GM21737 (cell line): ENCODE measurements around the gene DRD2.

ENCODE experiments used
- ATAC-seq: cut with Tn5 transposase; IDR thresholded peaks from one replicate; pipeline ENCODE4 v1.9.1; 2021; ENCODE audit warnings: mild to moderate bottlenecking, moderate library complexity; ENCODE audit not compliant: unreplicated experiment

DRD2 gene

DNA sequence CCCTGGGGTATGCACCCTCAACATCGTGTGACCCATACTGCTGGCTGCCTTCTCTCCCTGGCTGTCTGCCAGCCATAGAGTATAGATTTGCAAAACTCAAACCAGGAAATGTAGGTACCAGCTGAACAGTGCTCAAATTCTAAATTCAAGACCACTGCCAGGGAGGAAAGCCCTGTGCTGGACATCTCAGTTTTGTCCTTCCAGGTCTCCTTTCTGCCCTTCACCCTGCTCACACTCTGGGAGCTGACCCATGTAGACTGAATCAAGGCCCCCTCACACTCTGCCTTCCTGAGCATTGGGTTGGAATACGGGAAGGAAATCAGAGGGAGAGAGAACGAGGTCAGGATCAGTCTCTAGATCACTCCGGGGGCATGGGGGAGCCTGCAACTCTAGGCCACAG, 12.4 kb upstream of the DRD2 start:
- ATAC-seq: no peak

DNA sequence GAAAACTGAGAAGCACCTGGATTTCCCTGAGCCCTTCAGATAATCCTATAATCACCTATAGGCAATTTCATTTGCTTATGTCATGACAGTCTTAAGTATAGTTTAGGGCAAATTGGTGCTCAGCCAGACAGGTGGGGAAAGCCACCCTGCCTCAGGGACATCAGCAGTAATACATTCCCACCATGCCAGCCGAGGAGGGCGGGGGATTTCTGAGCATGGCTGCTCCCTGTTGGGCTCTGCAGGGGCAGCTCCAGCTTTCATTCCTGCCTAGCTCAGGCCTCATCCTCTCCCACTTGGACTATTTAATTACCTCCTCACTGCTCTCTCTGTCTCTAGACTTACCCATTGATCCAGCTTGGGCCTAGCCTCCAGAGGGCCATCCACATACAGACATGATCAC, 9.0 kb upstream of the DRD2 start:
- no peak for ATAC-seq

DNA sequence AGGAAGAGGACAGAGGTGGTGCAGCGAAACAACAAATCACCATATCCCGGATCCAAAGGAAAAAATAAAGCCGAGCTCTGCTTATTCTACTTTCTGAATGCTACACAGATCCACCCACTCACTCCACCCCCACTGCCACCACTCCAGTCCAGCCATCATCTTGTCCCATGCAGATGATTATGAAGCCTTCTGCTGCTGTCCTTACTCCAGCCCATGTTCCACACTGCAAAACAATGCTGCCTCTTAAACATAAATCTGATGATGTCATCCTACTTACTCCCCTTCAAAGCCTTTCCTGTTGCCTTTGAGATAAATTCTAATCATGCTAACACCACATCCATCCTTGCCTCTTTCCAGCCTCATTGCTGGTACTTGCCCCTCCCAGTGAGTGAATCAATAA, 6.5 kb upstream of the DRD2 start:
- ATAC-seq: no peak

DNA sequence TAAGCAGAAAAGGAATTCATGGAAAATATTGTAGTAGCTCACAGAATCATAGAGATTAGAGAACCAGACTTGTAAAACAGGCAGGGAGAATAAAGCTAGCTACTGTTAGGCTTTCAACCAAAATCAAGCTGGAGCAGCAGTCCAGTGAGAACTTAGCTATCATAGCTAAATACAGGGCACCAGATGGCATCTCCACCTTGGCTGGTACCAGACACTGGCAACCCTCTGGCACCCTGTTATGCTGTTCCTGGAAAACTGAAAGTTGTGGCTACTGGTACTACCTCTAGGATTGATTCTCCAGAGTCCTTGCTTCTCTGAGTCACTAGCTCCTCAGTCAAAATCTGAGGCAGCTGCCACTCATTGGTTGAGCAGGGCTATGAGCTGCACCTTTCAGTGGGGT, 6.0 kb upstream of the DRD2 start:
- no peak for ATAC-seq

DNA sequence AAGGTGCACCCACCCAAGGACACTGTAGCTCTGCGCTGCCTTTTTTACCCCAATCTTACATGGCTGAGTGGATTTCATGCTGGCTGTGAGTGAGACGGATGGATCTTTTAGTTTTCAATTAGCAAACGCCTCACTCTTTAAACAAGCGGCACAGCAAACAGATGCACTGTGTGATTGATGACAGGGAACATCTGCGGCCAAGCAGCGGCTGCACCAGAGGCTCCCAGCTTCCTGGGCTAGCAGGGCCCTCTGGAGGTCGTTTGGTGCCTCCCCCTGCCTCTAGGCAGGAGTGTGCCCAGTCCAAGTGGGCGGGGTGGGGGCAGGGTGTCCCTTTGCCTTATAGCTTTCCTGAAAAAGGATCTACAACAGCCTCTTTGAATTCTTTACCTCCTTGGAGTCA, 2.1 kb upstream of the DRD2 start:
- ATAC-seq: no peak

DNA sequence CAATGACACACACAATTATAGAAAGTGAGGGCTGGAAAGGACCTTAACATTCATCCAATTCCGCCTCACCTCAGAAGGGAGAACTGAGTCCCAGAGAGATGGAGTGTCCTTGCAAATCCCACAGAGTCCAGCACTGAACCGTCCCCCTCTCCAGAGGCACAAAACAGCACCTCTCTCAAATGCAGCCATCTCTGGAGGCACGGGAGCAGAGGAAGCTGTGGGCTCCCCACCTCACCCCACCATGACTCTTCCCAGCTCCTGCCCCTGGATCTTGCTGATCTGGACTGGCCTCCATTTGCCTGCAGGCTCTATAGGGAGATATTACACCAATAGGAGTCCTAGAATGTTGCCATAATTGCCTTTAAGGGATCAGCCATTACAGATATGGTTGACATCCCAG, 1.4 kb upstream of the DRD2 start:
- no peak for ATAC-seq

DNA sequence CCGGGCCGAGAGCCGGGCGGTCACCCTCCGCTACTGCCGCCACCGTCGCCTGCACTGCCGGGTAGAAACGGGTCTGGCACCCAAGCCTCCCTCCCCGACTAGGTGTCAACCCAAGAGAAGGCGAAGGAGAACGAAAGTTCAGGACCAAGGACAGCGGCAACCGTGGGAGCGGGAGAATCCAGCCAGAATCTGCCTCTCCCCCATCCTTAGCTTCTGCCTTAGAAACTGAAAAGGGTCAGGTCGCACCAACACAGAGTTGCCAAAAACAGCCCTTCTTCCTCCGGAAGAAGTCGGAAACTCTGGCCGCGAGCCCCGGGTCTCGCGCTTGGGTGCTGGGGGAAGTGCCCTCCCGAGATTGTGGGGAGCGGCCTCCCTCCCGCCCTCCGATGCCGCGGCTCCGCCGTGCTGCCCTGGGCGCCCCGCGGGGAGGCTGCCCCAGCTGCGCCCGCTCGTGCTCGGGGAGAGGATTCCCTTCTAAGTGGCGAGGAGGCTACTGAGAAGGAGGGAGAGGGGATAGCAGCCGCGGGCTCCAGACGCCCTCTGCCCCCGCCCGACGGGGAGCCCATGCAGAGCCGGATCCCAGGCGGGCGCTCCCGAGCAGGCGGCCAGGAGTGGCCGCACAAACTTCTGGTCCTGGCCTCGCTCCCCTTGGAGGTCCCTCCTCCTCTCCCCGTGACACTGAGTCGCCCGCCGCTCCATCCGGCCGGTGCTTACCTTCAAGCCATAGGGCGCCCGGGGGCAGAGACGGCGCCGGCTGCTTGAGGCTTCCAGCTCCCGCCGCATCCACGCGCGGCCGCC, 637 bp downstream of the DRD2 start:
- no peak for ATAC-seq

DNA sequence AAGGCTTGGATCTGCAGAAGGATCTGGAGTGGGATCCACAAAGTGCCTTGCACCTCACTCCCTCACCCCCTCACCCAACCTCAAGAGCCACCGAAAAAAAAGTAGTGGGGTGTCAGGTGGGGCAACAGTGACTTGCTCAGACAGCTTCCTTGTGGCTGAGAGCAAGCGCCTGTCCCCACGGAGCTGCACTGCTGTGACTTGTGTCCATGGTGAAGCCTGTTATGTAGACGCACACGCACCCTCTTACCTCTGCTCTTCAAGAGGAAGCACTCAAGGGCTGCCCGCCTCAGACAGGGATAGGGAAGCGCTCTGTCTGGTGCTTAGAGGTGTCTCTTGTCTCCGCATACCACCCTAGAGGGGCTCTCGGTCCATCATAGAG, 1.2 kb downstream of the DRD2 start:
- no peak for ATAC-seq

DNA sequence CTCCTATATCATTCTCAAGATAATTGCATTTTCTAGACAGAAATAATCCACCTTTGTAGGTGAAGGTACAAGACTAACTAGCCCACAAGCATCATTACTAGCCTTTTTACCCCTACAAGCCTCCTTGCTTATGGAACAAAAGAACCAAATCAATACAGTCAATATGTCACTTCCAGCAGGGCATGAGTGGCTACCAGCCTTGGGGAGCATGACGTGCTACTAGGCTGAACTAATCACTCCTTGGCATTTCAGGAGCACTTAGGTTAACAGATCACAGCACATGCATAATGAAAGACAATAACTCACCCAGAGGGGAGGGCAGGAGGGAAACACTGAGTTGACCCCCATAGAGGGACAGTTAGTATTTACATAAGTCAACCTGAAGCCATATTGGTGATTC, 2.7 kb downstream of the DRD2 start:
- ATAC-seq: no peak

DNA sequence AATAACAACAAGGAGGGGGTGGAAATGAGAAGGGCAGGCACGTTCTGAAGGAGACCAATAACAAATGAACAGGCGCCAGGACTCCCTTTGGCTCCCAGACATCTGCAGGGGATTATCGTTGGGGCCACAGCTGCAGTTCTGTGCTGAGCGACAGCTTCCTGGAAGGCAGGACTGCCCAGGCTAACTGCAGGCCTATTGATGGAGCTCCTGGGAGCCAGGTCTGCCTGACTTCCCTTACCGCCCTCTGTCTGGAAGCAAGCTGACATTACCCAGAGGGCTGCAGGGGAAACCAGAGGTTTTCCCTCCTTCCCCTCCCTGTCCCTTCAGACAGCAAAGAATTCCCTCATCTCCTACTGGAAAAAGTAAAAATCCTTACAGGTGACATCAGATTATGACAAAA, 5.0 kb downstream of the DRD2 start:
- no peak for ATAC-seq

DNA sequence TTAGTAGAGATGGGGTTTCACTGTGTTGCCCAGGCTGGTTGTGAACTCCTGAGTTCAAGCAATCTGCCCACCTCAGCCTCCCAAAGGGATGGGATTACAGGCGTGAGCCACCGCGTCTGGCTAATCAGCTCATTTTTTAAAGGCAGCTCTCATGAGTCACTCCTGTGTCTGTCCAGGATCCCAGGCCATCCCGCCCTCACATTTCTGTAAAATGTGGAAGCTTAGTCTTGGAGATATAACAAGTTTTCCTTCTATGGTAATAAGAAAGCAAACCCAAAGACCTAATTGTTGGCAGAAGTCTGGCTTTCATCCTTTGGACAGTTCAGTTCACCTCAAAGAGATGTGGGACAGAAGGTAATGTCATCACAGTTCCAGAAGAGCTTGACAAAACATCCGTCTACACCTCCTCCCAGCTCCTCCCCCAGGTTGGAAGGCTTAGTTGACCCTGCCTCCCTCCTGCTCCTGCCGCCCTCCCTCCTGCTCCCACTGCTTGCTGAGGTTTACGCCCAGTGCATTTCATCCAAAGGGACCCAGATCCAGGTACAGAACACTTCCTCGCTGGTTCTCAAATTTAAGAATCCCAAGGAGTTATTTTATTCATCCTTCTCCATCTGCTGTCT, 6.4 kb downstream of the DRD2 start:
- ATAC-seq: no peak

DNA sequence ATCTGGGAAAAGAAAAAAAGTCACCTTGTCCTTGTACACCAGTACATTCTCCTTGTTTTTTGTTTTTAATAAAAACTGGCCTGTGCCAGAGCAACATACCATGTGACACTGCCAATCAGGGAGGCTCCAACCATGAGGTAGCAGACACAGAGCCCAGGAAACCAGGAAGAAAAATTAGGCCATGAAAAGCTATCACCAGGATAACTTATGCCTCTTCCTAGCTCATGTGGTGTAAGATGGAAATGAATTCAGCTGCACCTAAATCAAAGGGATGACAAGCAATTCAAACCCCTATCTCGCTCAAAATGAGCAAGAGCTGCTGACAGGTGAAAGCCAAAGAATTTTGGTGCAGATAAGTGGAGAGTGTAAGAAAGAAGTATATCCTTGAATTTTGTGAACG, 7.7 kb downstream of the DRD2 start:
- ATAC-seq: no peak

DNA sequence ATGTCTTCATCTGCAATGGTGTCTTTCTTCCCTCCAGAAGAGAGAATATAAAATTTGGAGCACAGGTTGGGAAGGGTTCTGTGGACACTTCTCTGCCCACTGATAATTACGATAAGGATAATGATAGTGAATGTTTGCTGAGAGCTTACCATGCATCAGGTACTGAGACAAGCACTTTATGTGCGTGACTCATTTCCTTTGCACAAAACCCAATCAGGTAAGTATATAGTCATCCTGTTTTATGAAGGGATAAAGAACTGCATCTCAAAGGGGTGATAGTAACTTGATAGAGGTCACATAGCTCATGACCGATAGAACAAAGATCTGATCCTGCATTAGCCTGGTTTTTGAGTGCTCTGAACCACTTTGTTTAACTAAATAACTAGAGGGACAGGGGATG, 9.4 kb downstream of the DRD2 start:
- no peak for ATAC-seq

DNA sequence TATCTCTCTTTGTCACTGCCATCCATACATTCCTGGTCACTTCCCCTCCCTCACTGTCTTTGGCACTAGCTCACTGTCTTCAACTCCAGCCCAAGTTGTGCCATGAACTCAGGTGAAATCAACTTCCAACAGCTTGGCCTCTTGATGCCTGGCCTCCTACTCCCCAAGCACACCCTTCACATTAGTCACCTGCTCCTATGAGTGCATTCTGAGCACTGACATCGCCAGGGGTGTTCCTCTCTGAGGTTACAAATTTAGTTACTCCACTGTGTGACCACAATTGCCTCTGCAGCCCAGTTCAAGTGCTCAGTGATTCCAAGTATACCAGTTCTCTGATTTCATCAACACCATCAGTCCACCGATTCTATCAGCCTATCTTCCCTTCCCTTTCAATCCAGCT, 10.8 kb downstream of the DRD2 start:
- no peak for ATAC-seq

DNA sequence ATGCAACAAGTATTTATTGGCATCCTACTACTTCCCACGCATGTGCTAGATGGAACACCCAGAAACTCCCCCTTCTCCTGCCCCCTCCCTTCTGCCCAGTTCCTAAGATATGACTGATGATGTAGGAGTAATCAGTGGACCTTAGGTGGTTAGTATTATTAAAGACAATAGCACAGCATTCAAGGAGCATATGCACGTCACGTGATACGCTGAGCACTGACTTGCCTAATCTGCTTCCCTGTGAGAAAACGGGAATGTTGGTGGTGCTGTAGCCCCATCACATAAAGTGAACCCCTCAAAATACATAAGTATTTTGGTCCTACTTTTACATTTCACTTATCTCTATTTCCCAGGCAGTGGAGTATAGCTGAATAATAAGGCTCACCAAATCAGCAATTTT, 12.4 kb downstream of the DRD2 start:
- ATAC-seq: no peak

DNA sequence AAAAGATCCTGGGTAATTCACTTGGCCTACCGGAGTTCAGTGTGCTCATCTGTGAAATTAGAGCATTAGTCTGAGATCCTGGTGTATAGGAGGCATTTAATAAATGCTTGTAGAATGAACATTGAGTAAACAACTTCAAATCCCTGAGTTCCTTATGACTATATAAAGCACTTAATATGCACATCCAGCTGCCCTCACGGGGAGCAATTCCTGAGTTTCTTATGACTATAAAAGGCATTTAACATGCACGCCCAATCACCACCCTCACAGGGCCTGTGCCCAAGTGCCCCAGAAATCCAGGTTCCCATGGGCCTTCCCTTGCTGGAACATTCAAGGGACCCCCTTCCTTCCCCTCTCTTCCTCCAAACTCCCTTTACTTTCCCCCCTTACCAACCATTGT, 13.6 kb downstream of the DRD2 start:
- no peak for ATAC-seq

DNA sequence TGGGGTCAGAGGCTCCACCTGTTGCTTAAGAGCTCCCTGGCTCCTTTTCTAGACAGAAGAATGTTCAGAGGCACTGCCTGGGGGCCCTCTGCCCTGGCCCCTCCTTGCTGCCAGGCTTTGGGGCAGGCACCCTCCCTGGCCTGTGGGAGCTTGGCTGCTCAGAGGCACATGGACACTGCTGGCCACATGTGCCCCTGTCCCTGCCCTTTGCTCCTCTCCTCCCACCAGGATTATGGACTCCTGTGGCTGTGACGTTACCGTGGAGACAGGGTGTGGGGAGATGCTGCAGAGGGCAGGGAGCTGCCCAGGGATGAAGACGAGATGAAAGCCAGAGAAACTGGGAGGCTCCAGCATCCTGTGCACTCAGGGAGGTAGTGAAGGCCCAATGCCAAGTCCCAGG, 14.7 kb downstream of the DRD2 start:
- ATAC-seq: no peak

DNA sequence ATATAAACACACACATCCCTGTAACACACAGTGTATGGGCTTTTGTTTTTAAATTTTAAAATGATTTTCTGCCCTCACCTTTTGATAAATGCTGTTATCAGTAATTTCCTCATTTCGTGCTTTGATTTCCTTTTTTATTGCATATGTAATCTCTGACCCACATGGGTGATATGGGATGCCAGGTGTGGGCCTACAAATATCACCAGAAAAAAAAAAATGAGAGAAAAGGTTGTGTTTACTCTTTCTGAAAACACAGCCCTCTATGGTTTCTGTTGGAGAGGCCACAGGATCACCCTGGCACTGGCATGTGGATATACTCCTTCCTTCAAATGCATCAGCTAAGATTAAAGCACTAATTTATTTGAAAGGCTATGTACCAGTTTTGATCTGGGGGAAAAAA, 17.0 kb downstream of the DRD2 start:
- ATAC-seq: no peak

DNA sequence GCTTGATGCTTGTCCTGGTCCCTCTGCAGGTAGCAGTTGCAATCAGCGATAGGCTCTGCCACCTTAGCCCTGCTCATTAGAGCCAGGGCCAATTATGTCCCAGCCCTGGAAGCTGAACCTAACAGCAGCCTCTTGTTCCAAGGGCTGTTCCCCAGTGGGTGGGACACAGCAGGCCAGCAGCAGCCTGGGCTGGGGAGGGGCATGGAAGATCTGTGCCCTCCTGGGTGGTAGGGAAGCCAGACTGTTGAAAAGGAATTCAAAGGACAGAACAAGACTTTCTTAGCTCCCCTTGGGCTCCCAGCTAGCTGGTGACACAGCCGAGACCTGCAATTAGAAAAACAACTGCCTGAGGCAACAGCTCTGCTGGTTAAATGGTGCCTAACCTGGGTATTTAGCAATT, 17.4 kb downstream of the DRD2 start:
- no peak for ATAC-seq

DNA sequence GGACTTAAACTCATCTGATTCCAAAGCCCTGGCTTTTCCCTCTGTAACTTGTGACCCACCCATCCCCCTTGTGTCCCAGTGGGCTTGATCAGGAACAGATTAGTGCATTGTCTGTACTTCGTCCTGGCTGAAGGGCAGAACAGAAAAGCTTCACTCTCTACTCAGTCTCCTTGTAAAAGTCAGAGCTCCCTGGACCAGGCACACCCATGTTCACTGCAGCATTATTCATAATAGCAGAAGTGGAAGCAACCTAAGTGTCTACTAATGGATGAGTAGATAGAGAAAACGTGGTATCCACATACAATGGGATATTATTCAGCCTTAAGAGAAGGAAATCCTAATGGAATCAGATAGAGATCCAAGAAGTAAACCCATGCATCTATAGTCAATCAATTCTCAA, 20.7 kb downstream of the DRD2 start:
- ATAC-seq: no peak

DNA sequence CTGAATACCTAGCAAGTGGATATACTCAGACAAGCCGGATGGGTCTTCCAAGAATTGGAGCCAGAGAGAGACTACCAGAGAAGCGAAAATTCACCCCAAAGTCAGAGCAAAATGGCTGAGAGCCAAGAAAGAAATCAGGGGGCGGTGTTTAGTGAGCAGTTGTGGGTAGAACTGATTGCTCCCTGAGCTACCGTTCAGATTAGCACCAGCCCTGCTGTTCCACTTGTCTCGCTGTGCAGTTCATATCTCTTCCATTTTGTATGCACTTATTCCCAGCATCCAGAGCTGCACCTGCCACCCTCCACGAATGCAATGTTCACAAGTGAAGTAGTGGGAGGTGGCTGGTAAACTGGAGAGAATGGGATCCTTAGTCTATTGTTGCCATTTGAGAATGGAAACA, 25.5 kb downstream of the DRD2 start:
- ATAC-seq: no peak

DNA sequence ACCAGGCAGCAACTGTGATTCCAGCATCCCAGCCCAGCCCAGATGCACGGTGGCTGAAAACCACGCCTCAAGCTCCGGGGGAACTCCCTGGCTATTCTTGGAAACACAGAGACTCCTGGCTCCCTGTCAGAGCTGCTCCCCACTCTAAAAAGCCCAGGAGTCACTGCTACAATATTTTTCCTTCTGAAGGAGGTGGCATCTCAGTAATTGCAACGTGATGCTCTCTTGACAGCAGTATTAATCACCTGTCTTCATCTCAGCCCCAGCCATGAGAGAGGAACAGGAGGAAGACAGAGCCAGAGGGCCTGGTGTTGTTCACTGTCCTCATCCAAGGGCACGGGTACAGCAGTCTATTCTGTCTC, 26.9 kb downstream of the DRD2 start:
- ATAC-seq: no peak
